Panc1 (cell line): Measurements from ENCODE around the gene TMEM151B. TPM values are rescaled to one million over a fixed set of nuclear protein-coding genes. Genes with fewer than 3 reads are reported as not detected.

Experiments
- ATAC-seq: fragments of 200-7000 bp; cut with Tn5 transposase; 2 replicates; pipeline ENCODE4 v1.9.1; 2020; ENCODE audit warnings: mild to moderate bottlenecking, moderate library complexity
- BruUV-seq: library from RNA; stranded (reverse); fragments of 400-500 nt; replicated peaks from 2 replicates; lab custom pipeline; 2021; lab: Mats Ljungman, UMichigan
- CTCF ChIA-PET: fragments of 300-600 bp; sonication (Branson Sonifier 250); formaldehyde crosslinking; loops from one replicate; lab custom pipeline; 2022; ENCODE audit warnings: antibody characterized with exemption; lab: Charles Lee
- POLR2A ChIA-PET: fragments of 300-600 bp; sonication (Branson Sonifier 250); formaldehyde crosslinking; loops from one replicate; lab custom pipeline; 2022; ENCODE audit warnings: antibody characterized with exemption; lab: Charles Lee
- DNase-seq: peaks from one replicate; pipeline ENCODE4 v3.0.0-alpha.2; 2010; ENCODE audit warnings: low read depth, low spot score
- H3K27ac ChIP-seq: 2 replicates; pipeline ENCODE4 v1.5.1; 2011; ENCODE audit warnings: mild to moderate bottlenecking, low read length, inconsistent platforms
- H3K27me3 ChIP-seq: fragments of 200-500 bp; sonication (Bioruptor generic); 2 replicates; pipeline ENCODE4 v1.6.0; 2014; ENCODE audit warnings: low read length, inconsistent platforms; ENCODE audit not compliant: control insufficient read depth, insufficient read depth
- H3K36me3 ChIP-seq: fragments of 200-500 bp; sonication (Bioruptor generic); 2 replicates; pipeline ENCODE4 v1.5.1; 2014; ENCODE audit warnings: inconsistent platforms, mild to moderate bottlenecking, low read length, moderate library complexity; ENCODE audit not compliant: control insufficient read depth, insufficient read depth
- H3K4me1 ChIP-seq: 2 replicates; pipeline ENCODE4 v1.5.1; 2011; ENCODE audit warnings: inconsistent platforms, mild to moderate bottlenecking, low read length, moderate library complexity; ENCODE audit not compliant: control insufficient read depth, insufficient read depth
- H3K4me3 ChIP-seq, 2 experiments: 2 replicates each; pipeline ENCODE4 v1.5.1; 2011 to 2012; ENCODE audit warnings: low read depth in 2 of 2, low read length in 2 of 2, mild to moderate bottlenecking in 2 of 2, inconsistent platforms in 1 of 2, moderate library complexity in 1 of 2
- H3K9me3 ChIP-seq: fragments of 200-500 bp; sonication (Bioruptor generic); 2 replicates; pipeline ENCODE4 v1.5.1; 2014; ENCODE audit warnings: low read depth, mild to moderate bottlenecking, inconsistent platforms, low read length, moderate library complexity; ENCODE audit not compliant: control insufficient read depth, insufficient read depth
- POLR2AphosphoS5 ChIP-seq: IDR thresholded peaks from 2 replicates; pipeline ENCODE4 v1.6.1; 2012; ENCODE audit warnings: mild to moderate bottlenecking, low read depth, low read length, moderate library complexity
- REST ChIP-seq, 2 experiments: IDR thresholded peaks; 2 replicates each; pipeline ENCODE4 v1.6.1; 2011 to 2012; ENCODE audit warnings: low read depth in 2 of 2, control low read depth in 1 of 2, low read length in 1 of 2, mild to moderate bottlenecking in 1 of 2, moderate library complexity in 1 of 2; ENCODE audit not compliant: insufficient read depth in 1 of 2
- SIN3A ChIP-seq: IDR thresholded peaks from 2 replicates; pipeline ENCODE4 v1.6.1; 2012; ENCODE audit warnings: low read depth, mild to moderate bottlenecking, low read length, moderate library complexity, borderline replicate concordance; ENCODE audit not compliant: insufficient read depth
- TCF7L2 ChIP-seq: IDR thresholded peaks from 2 replicates; pipeline ENCODE4 v1.6.1; 2011; ENCODE audit warnings: mild to moderate bottlenecking, low read depth, low read length, inconsistent platforms
- in situ Hi-C: cut with HindIII; loops from 2 replicates; pipeline ENCODE4 v1.10.0; 2016; ENCODE audit warnings: low sequenced_read_pairs, low pct_unique_long_range_greater_than_20kb
- intact Hi-C: fragments of 100-400 bp; cut with micrococcal nuclease; formaldehyde crosslinking; loops from one replicate; pipeline ENCODE4 v1.10.0; 2022; ENCODE audit not compliant: unreplicated experiment
- total RNA-seq: library from RNA; stranded (reverse); gene quantifications from one replicate; pipeline ENCODE4 v1.2.1, GENCODE V29; 2021; ENCODE audit not compliant: unreplicated experiment
- TF ChIP-seq, protein P1 (sequence below): fragments of 450-650 bp; IDR thresholded peaks from 2 replicates; pipeline ENCODE4 v1.5.1; 2017; ENCODE audit warnings: mild to moderate bottlenecking

TMEM151B gene
- total RNA-seq, 1 experiment from 2014 or later: 0.18 TPM

- H3K9me3 ChIP-seq: no peaks in the 10 kb centered on the region
- no peak overlapping the region for H3K4me3 ChIP-seq
- DNase-seq: no peak
- CTCF ChIA-PET: interaction anchor here (0.6 to 0.7 kb wide), 2 partner anchors 58 to 68 kb away, joined by 3 read pairs; no protein-coding TSS in a partner anchor
- H3K27ac ChIP-seq: no peak overlapping the region
- BruUV-seq: no TSS peak
- TF ChIP-seq SIN3A: no peak
- TF ChIP-seq TCF7L2: no peak
- TF ChIP-seq POLR2AphosphoS5: no peak
- TF ChIP-seq REST (IDR thresholded peaks at IDR 0.05; ENCODE audit: insufficient read depth in 1 of 2, low read depth in 2 of 2, low read length in 1 of 2): no peak
- TF ChIP-seq, protein P1, sequence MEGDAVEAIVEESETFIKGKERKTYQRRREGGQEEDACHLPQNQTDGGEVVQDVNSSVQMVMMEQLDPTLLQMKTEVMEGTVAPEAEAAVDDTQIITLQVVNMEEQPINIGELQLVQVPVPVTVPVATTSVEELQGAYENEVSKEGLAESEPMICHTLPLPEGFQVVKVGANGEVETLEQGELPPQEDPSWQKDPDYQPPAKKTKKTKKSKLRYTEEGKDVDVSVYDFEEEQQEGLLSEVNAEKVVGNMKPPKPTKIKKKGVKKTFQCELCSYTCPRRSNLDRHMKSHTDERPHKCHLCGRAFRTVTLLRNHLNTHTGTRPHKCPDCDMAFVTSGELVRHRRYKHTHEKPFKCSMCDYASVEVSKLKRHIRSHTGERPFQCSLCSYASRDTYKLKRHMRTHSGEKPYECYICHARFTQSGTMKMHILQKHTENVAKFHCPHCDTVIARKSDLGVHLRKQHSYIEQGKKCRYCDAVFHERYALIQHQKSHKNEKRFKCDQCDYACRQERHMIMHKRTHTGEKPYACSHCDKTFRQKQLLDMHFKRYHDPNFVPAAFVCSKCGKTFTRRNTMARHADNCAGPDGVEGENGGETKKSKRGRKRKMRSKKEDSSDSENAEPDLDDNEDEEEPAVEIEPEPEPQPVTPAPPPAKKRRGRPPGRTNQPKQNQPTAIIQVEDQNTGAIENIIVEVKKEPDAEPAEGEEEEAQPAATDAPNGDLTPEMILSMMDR: no peak
- H3K27me3 ChIP-seq: no peaks in the 10 kb centered on the region; the same call in none of the 2 replicates
- POLR2A ChIA-PET: no interaction called here
- H3K36me3 ChIP-seq: no peaks in the 10 kb centered on the region
- H3K4me1 ChIP-seq: peaks cover 6% of the 10 kb centered on the region; the same call in 1 of the 2 replicates
- ATAC-seq: no peak
- intact Hi-C loops: loop anchor here (5.0 kb wide), 2 partner anchors 52 to 242 kb away; no protein-coding TSS in a partner anchor
- in situ Hi-C loops: no loop called here
Observed at GRCh38 chr6:44339301-44339700, 69.1 kb downstream of the TMEM151B start.

- DNase-seq (peak; percentile 54), ATAC-seq (peak; percentile 43)
- Histone ChIP-seq H3K27ac (no peak overlapping the region), H3K4me3 (no peak overlapping the region), H3K27me3 (peaks cover 3% of the 10 kb centered on the region), H3K36me3 (no peaks in the 10 kb centered on the region), H3K4me1 (peaks cover 6% of the 10 kb centered on the region; the same call in 1 of the 2 replicates), H3K9me3 (no peaks in the 10 kb centered on the region)
- intact Hi-C loops (loop anchor here (5.0 kb wide), 2 partner anchors 53 to 243 kb away; no protein-coding TSS in a partner anchor), in situ Hi-C loops (no loop called here)
- no peak for TF ChIP-seq SIN3A
- BruUV-seq: no TSS peak
- ChIA-PET CTCF (interaction anchor here (0.6 to 0.7 kb wide), 3 partner anchors 66 to 179 kb away, joined by 3 to 4 read pairs (median 3); no protein-coding TSS in a partner anchor), POLR2A (interaction anchor here (0.6 kb wide), 1 partner anchor 45 kb away, joined by 11 read pairs; no protein-coding TSS in a partner anchor)
Observed at GRCh38 chr6:44339763-44340625, 69.7 kb downstream of the TMEM151B start.
